GM12801 (cell line): Measurements from ENCODE around the gene OR1J4.

ENCODE experiments used
- CTCF ChIP-seq: IDR thresholded peaks from one replicate; pipeline ENCODE4 v1.5.1; 2011; ENCODE audit warnings: control low read depth; ENCODE audit not compliant: insufficient read length; ENCODE audit errors: extremely low read depth

OR1J4 gene

GRCh38 chr9:122518841-122519240, at the start of gene OR1J4:
OR1J4 (plus strand) TSS chr9:122519141; CDS start chr9:122519141, 0 bp downstream.
- no peak for TF ChIP-seq CTCF

- no peak for TF ChIP-seq CTCF
Observed at GRCh38 chr9:122474561-122474960, 44.4 kb upstream of the OR1J4 start.

- no peak for TF ChIP-seq CTCF
Observed at GRCh38 chr9:122475717-122476116, 43.2 kb upstream of the OR1J4 start.

- no peak for TF ChIP-seq CTCF
Observed at GRCh38 chr9:122477346-122477745, 41.6 kb upstream of the OR1J4 start.

- TF ChIP-seq CTCF: no peak
Observed at GRCh38 chr9:122477826-122478225, 41.1 kb upstream of the OR1J4 start, which contains the start of gene OR1J1. OR1J1 (minus strand) TSS chr9:122477926; CDS start chr9:122477926, 0 bp downstream.

GRCh38 chr9:122479062-122479461, 39.9 kb upstream of the OR1J4 start:
- no peak for TF ChIP-seq CTCF

GRCh38 chr9:122498883-122499288, 20.1 kb upstream of the OR1J4 start:
- no peak for TF ChIP-seq CTCF

GRCh38 chr9:122506964-122507363, 12.0 kb upstream of the OR1J4 start:
- TF ChIP-seq CTCF: no peak
